Measurements from ENCODE around the gene SYNJ2.

DNA sequence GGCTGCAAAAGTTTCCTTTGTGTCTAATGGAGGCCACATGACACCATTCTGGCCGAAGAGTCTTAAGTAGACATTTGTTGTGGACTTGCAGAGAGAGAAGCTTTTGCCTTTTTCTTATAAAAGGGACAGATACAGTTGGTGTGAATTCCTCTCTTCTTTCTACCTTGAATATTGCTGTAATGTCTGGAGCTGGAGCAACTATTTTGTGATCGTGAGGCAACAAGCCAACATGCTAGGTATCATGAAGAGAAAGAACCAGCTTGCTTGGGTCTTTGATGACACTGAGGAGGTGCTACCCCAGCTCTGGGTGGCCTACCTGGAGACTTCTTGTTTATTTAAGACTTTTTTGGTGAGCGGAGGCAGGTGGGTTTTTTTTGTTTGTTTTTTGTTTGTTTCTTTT, 16.3 kb upstream of the SYNJ2 start:
- no peak for TF ChIP-seq EZH2 (IDR thresholded peaks at IDR 0.05; ENCODE audit: insufficient read depth, poor library complexity, severe bottlenecking)
- TF ChIP-seq EZH2phosphoT487 (IDR thresholded peaks at IDR 0.05; ENCODE audit: insufficient read depth, low read depth) = no peak
